Testis (tissue), 3 donors: ENCODE measurements around the gene HLA-F. TPM values are rescaled to one million over a fixed set of nuclear protein-coding genes. Genes with fewer than 3 reads are reported as not detected.

Experiments
- DNase-seq: peaks from one replicate; pipeline ENCODE4 v3.0.0-alpha.2; 2019
- H3K27ac ChIP-seq, 2 donors: fragments of 200-600 bp; sonication (generic); one replicate each; pipeline ENCODE4 v1.5.1; 2019
- H3K27me3 ChIP-seq: fragments of 200-600 bp; sonication (generic); one replicate; pipeline ENCODE4 v1.5.1; 2019
- H3K36me3 ChIP-seq: fragments of 200-600 bp; sonication (generic); one replicate; pipeline ENCODE4 v1.5.1; 2017; ENCODE audit warnings: low read depth; ENCODE audit errors: missing control alignments
- H3K4me1 ChIP-seq: fragments of 200-600 bp; sonication (generic); one replicate; pipeline ENCODE4 v1.5.1; 2019
- H3K4me3 ChIP-seq, 2 donors: fragments of 200-600 bp; sonication (generic); one replicate each; pipeline ENCODE4 v1.5.1; 2017 to 2019
- H3K9me3 ChIP-seq: fragments of 200-600 bp; sonication (generic); one replicate; pipeline ENCODE4 v1.5.1; 2017
- POLR2A ChIP-seq: fragments of 450-650 bp; IDR thresholded peaks from one replicate; pipeline ENCODE4 v1.6.1; 2017; ENCODE audit warnings: antibody characterized with exemption, mild to moderate bottlenecking, moderate library complexity
- WGBS, 2 donors: methylation state at CpG; one replicate each; pipeline ENCODE4 v1.1.5; 2018; 5-methylcytosine and 5-hydroxymethylcytosine counted together
- intact Hi-C: fragments of 100-400 bp; cut with DNase I; formaldehyde crosslinking; loops from one replicate; pipeline ENCODE4 v1.15.1; 2023; ENCODE audit warnings: low total_unique reads
- polyA plus RNA-seq: library from polyadenylated mRNA; stranded (reverse); fragments of 350-450 nt; fragmentation: Illumina TruSeq; extraction: RNeasy Lipid Tissue Mini Kit (QIAGEN cat#74804); gene quantifications from one replicate; pipeline ENCODE4 v1.2.3, GENCODE V29; 2014; ENCODE audit warnings: low read depth, low replicate concordance; ENCODE audit not compliant: insufficient read depth
- total RNA-seq, 2 donors: library from RNA; depleted of rRNA; stranded (reverse); fragments of >200 nt; gene quantifications; one replicate each; pipeline ENCODE4 v1.2.3, GENCODE V29; 2016
- TF ChIP-seq, protein P1 (sequence below), 3 experiments: fragments of 450-650 bp in 2 of 3; fragments of 200-600 bp in 1 of 3; sonication (generic) in 1 of 3; IDR thresholded peaks; one replicate each; pipeline ENCODE4 v1.5.1; 2016 to 2019; ENCODE audit warnings: antibody characterized with exemption in 3 of 3, mild to moderate bottlenecking in 2 of 3, moderate library complexity in 1 of 3

Gene HLA-F
- total and polyA plus RNA-seq, 3 donors from 2014 or later, result 25.3 to 51.1 (median 28.1) TPM

DNA sequence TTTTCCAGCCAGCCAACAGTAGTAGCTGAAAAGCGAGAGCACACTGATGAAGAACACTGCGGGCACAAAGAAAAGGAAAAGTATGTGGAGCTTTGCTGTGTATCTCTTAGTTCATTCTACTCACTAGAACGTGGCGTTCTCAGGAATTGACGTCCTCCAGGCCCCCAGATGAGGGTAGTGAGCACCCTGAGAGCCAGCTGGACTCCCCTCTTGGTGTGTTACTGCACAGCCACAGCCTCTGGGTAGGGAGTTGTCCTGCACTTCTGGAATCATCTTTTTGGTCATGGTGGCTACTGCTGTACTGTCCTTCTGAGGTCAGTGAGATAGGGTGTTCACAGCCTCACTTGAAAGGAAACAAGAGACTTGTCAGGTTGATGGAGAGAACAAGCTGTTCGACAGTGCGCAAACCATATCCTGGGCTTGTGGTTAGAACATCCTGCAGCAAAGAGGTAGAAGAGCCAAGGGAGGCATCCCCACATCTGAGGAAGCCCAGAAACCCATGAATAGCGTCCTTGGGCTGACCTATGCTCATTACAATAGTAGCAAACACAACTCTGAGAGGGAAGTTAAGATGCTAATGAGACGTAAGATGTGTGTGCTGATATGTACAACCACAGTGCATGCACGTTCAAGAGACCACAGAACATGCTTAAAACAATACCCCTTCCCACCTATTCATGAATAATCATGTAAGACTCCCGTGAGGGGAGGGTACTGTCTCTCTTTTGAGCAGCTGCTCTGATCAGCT is 14.6 kb upstream of the HLA-F start:
- Histone ChIP-seq H3K9me3 (no peaks in the 10 kb centered on the region), H3K4me1 (no peaks in the 10 kb centered on the region), H3K27me3 (no peaks in the 10 kb centered on the region), H3K4me3 (no peak overlapping the region), H3K36me3 (no peaks in the 10 kb centered on the region), H3K27ac (no peak overlapping the region)
- intact Hi-C loops, result loop anchor here (10.0 kb wide), 1 partner anchor 126 kb away; no protein-coding TSS in a partner anchor
- WGBS, 2 donors, result 69 to 78% methylated on average over 11 of the region's 11 CpGs
- no peak for DNase-seq
- no peak for TF ChIP-seq POLR2A

DNA sequence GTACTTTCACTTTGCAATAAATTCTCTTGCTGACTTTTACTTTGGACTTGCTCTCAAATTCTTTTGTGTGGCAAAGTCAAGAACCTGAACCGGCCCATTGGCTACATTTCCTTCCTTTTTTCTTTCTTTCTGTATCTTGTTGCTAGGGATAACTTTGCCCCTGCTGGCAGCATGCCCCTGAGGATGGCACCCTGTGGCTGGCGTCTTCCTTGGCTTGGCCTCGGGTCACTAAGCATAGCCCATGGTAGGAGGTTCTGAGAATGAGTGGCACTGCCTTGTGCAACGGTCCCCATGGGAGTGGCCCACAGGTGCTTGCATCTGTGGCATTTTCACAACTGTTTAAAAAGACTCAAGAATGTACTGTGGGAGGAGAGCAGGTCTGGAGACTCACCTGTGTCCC is 14.0 kb upstream of the HLA-F start:
- H3K27ac ChIP-seq, result no peak overlapping the region
- no peak for DNase-seq
- H3K4me3 ChIP-seq, result no peak overlapping the region
- H3K36me3 ChIP-seq, result no peaks in the 10 kb centered on the region
- no peak for TF ChIP-seq POLR2A
- TF ChIP-seq, protein P1, sequence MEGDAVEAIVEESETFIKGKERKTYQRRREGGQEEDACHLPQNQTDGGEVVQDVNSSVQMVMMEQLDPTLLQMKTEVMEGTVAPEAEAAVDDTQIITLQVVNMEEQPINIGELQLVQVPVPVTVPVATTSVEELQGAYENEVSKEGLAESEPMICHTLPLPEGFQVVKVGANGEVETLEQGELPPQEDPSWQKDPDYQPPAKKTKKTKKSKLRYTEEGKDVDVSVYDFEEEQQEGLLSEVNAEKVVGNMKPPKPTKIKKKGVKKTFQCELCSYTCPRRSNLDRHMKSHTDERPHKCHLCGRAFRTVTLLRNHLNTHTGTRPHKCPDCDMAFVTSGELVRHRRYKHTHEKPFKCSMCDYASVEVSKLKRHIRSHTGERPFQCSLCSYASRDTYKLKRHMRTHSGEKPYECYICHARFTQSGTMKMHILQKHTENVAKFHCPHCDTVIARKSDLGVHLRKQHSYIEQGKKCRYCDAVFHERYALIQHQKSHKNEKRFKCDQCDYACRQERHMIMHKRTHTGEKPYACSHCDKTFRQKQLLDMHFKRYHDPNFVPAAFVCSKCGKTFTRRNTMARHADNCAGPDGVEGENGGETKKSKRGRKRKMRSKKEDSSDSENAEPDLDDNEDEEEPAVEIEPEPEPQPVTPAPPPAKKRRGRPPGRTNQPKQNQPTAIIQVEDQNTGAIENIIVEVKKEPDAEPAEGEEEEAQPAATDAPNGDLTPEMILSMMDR (IDR thresholded peaks at IDR 0.05), result no peak
- H3K9me3 ChIP-seq, result no peaks in the 10 kb centered on the region
- H3K27me3 ChIP-seq, result no peaks in the 10 kb centered on the region
- H3K4me1 ChIP-seq, result no peaks in the 10 kb centered on the region
- intact Hi-C loops, result loop anchor here (10.0 kb wide), 1 partner anchor 126 kb away; no protein-coding TSS in a partner anchor
- WGBS, 2 donors, result 53 to 54% methylated on average over 4 of the region's 4 CpGs

DNA sequence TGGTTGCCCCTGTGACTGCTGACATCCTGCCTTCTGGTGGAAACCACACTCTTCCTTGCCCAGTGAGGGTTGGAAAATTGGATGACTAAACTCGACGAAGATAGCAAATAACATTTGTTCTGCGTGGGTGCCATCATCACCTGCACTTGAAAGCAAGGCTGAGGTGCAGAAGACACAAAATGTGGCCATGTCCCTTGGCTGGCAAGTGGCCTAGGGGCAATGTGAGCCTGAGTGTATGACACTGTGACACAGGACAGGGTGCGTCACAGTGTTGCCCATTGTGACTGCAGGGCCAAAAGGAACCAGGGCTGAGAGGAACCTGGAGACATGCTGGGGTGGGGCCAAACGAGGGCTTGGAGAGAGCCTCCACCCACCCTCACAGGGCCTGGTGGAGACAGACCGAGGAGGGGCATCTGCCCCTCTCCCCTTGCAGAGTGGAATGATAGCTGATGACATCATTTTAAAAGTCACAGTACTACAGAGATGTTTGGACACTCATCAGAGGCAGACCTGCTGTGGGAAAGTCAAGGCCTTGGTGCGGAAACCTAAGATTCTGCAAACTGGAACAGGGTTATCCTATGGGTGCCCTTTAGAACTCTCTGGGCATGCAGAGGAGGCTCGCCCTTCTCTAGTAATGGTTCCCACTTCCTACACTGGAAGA is 12.8 kb upstream of the HLA-F start:
- no peaks in the 10 kb centered on the region for H3K9me3 ChIP-seq
- TF ChIP-seq, protein P1 (IDR thresholded peaks at IDR 0.05), result no peak
- TF ChIP-seq POLR2A, result no peak
- 71 to 82% methylated on average over 7 to 8 of the region's 8 CpGs for WGBS, 2 donors
- no peak overlapping the region for H3K4me3 ChIP-seq
- intact Hi-C loops, result no loop called here
- H3K27ac ChIP-seq, result no peak overlapping the region
- DNase-seq, result no peak
- H3K4me1 ChIP-seq, result no peaks in the 10 kb centered on the region
- no peaks in the 10 kb centered on the region for H3K27me3 ChIP-seq
- no peaks in the 10 kb centered on the region for H3K36me3 ChIP-seq

DNA sequence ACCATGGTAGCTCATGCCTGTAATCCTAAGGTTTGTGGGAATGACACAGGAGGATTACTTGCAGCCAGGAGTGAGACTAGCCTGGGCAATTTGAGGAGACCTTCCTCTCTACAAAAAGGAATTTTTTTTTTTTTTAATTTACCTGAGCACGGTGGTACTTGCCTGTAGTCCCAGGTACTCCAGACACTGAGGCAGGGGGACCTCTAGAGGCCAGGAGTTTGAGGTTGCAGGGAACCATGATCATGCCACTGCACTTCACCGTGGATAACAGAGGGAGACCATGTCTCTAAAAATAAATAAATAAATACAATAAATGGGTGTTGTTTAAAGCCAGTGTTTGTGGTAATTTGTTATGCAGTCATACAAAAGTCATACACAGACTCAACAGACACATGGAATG is 2.4 kb upstream of the HLA-F start:
- intact Hi-C loops, result no loop called here
- H3K27me3 ChIP-seq, result no peaks in the 10 kb centered on the region
- 35 to 55% methylated on average over 2 of the region's 2 CpGs for WGBS, 2 donors
- no peaks in the 10 kb centered on the region for H3K36me3 ChIP-seq
- no peaks in the 10 kb centered on the region for H3K9me3 ChIP-seq
- H3K4me3 ChIP-seq, result no peak overlapping the region
- no peak overlapping the region for H3K27ac ChIP-seq
- peaks cover 4% of the 10 kb centered on the region for H3K4me1 ChIP-seq
- no peak for DNase-seq
- TF ChIP-seq, protein P1 (IDR thresholded peaks at IDR 0.05), result no peak
- no peak for TF ChIP-seq POLR2A

DNA sequence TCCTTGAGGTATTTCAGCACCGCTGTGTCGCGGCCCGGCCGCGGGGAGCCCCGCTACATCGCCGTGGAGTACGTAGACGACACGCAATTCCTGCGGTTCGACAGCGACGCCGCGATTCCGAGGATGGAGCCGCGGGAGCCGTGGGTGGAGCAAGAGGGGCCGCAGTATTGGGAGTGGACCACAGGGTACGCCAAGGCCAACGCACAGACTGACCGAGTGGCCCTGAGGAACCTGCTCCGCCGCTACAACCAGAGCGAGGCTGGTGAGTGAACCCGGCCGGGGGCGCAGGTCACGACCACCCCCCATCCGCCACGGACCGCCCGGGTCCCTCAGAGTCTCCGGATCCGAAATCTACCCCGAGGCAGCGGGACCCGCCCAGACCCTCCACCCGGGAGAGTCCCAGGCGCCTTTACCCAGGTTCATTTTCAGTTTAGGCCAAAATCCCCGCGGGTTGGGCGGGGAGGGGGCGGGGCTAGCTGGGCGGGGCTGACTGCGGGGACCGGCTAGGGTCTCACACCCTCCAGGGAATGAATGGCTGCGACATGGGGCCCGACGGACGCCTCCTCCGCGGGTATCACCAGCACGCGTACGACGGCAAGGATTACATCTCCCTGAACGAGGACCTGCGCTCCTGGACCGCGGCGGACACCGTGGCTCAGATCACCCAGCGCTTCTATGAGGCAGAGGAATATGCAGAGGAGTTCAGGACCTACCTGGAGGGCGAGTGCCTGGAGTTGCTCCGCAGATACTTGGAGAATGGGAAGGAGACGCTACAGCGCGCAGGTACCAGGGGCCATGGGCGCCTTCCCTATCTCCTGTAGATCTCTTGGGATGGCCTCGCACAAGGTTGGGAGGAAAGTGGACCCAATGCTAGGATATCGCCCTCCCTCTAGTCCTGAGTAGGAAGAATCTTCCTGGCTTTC is 693 bp downstream of the HLA-F start:
- peak; percentile 40 for DNase-seq
- no peaks in the 10 kb centered on the region for H3K36me3 ChIP-seq
- 8 to 14% methylated on average over 16 to 48 of the region's 76 CpGs for WGBS, 2 donors
- H3K4me3 ChIP-seq, result peak overlapping the region; percentile 81 to 85
- H3K27ac ChIP-seq, result peak overlapping the region; percentile 86 to 89
- no peaks in the 10 kb centered on the region for H3K9me3 ChIP-seq
- H3K4me1 ChIP-seq, result peaks cover 4% of the 10 kb centered on the region
- H3K27me3 ChIP-seq, result no peaks in the 10 kb centered on the region
- TF ChIP-seq POLR2A, result no peak
- TF ChIP-seq, protein P1 (IDR thresholded peaks at IDR 0.05), result no peak
- intact Hi-C loops, result no loop called here
